SK-N-MC (cell line): ENCODE results near the gene TMEM255B.

Experiments
- DNase-seq: peaks from one replicate; pipeline ENCODE4 v3.0.0-alpha.2; 2011; ENCODE audit warnings: low read depth, low spot score
- H3K27ac ChIP-seq: fragments of 200-600 bp; sonication (generic); 2 replicates; pipeline ENCODE4 v1.5.1; 2016; ENCODE audit warnings: mixed run types
- H3K36me3 ChIP-seq: fragments of 200-600 bp; sonication (generic); 2 replicates; pipeline ENCODE4 v1.6.1; 2017; ENCODE audit warnings: antibody characterized with exemption, low read length, mixed read lengths; ENCODE audit not compliant: insufficient read depth
- H3K4me3 ChIP-seq: fragments of 200-600 bp; sonication (generic); 2 replicates; pipeline ENCODE4 v1.5.1; 2016
- H3K9ac ChIP-seq: fragments of 200-600 bp; sonication (generic); 2 replicates; pipeline ENCODE4 v1.8.0; 2017; ENCODE audit warnings: mixed run types, mixed read lengths; ENCODE audit not compliant: insufficient read length
- H3K9me3 ChIP-seq: fragments of 200-600 bp; sonication (generic); 2 replicates; pipeline ENCODE4 v1.6.1; 2017; ENCODE audit warnings: low read depth, mild to moderate bottlenecking, antibody characterized with exemption, low read length, moderate library complexity, mixed read lengths
- EZH2 ChIP-seq: fragments of 200-600 bp; sonication (generic); IDR thresholded peaks from one replicate; pipeline ENCODE4 v1.6.1; 2017; ENCODE audit warnings: antibody characterized with exemption
- FOXP2 ChIP-seq: optimal IDR thresholded peaks from 2 replicates; pipeline ENCODE3; 2011; ENCODE audit warnings: mild to moderate bottlenecking, moderate library complexity; ENCODE audit not compliant: insufficient read depth; ENCODE audit errors: extremely low read length, control extremely low read depth
- POLR2AphosphoS5 ChIP-seq: IDR thresholded peaks from 2 replicates; pipeline ENCODE4 v1.6.1; 2012; ENCODE audit warnings: mild to moderate bottlenecking, low read depth, low read length, borderline replicate concordance

TMEM255B gene

DNA sequence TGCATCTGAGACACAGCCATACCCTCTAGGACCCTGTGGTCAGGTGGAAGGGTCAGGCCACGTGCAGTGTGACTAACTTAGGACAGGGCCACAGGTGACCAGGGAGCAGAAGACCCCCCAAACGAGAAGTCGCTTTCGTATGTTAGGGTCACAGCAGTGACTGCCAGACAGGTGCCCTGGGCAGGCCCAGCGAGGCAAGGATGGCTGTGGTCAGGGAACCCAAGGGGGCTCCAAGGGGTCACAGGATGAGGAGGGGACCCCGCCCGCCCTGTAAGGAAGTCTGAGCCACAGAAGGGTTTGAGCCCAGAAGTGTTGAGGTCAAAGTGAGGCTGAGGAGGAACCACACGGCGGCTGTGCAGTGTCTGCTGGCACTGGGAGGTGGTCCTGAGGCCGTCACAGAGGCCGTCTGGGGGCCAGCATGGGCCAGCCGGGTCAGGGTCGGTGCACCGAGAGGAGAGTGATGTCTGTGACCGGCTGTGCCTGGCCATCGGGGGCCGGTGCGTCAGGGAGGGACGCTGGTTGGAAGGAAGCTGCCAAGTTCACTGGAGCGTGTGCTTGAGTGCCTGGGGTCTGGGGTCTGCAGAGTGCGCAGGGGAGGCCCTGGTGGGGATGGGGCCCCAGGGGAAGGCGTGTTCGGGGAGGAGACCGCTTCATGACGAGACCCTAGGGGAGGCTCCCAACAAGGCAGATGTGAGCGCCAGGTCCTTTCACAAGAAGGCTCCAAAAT is 24.8 kb upstream of the TMEM255B start:
- H3K9ac ChIP-seq, result no peak overlapping the region
- H3K36me3 ChIP-seq, result no peaks in the 10 kb centered on the region
- DNase-seq, result no peak
- H3K4me3 ChIP-seq, result no peak overlapping the region
- no peak overlapping the region for H3K27ac ChIP-seq
- no peaks in the 10 kb centered on the region for H3K9me3 ChIP-seq
- TF ChIP-seq POLR2AphosphoS5, result no peak
- TF ChIP-seq EZH2, result no peak
- TF ChIP-seq FOXP2, result no peak

DNA sequence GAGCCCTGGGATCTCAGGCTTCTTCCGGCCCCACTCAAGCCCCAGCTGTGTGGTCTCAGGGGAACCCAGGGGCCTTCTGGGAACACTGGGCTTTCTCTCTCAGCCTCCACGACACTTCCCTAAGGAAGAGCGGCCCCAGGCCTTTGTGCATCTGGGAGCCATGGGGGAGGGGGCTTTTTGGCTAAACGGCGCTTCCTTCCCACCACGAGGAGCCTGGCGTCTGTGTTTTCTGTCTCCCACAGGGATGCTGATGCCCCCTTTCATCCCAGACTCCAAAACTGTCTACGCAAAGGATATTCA is 24.2 kb upstream of the TMEM255B start:
- Histone ChIP-seq H3K27ac (no peak overlapping the region), H3K9ac (no peak overlapping the region), H3K9me3 (no peaks in the 10 kb centered on the region), H3K4me3 (no peak overlapping the region), H3K36me3 (no peaks in the 10 kb centered on the region)
- DNase-seq, result no peak
- TF ChIP-seq POLR2AphosphoS5, result no peak
- no peak for TF ChIP-seq EZH2
- TF ChIP-seq FOXP2, result no peak

DNA sequence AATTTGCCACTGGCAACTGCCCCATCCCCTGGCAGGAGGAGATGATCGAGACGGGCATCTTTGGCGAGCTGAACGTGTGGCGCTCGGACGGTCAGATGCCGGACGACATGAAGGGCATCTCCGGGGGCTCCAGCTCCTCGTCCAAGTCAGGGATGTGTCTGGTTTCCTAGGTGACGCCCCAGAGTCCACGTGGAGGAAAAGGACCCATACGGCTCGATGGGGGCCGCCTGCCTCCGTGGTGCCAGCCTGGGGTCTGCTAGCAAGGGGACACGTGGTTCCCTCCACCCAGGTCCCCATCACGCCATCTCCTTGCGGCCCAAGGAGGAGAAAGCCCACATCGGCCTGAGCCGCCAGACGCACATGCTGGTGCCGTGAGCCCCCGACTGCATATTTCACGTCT is 23.8 kb upstream of the TMEM255B start:
- TF ChIP-seq POLR2AphosphoS5 (no peak), EZH2 (no peak), FOXP2 (no peak)
- no peak overlapping the region for H3K4me3 ChIP-seq
- DNase-seq, result no peak
- no peak overlapping the region for H3K27ac ChIP-seq
- no peaks in the 10 kb centered on the region for H3K36me3 ChIP-seq
- H3K9ac ChIP-seq, result no peak overlapping the region
- no peaks in the 10 kb centered on the region for H3K9me3 ChIP-seq

DNA sequence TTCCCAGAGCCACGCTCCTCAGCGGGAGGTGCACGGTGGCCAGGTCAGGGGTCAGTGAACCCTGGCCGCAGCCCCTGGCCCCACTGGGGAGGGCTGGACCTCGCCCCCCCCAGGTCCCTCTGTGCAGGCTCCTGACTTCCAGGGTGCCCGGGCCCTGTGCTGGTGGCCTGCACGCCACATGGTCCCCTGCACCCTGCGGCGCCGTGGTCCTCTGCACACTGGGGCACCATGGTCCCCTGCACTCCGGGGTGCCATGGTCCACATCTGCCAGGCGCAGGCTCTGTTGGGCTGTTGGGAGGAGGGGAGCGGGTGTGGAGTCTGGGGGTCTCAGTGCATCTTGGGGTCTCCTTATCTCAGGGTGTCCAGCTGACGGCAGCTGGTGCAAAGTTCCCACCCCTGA is 23.3 kb upstream of the TMEM255B start:
- no peak overlapping the region for H3K9ac ChIP-seq
- no peak for TF ChIP-seq EZH2
- TF ChIP-seq FOXP2, result no peak
- TF ChIP-seq POLR2AphosphoS5, result no peak
- no peak for DNase-seq
- H3K36me3 ChIP-seq, result no peaks in the 10 kb centered on the region
- no peaks in the 10 kb centered on the region for H3K9me3 ChIP-seq
- no peak overlapping the region for H3K4me3 ChIP-seq
- no peak overlapping the region for H3K27ac ChIP-seq

GRCh38 chr13:113736258-113736731 is 22.7 kb upstream of the TMEM255B start:
- TF ChIP-seq FOXP2, result no peak
- TF ChIP-seq EZH2, result no peak
- no peak for TF ChIP-seq POLR2AphosphoS5

DNA sequence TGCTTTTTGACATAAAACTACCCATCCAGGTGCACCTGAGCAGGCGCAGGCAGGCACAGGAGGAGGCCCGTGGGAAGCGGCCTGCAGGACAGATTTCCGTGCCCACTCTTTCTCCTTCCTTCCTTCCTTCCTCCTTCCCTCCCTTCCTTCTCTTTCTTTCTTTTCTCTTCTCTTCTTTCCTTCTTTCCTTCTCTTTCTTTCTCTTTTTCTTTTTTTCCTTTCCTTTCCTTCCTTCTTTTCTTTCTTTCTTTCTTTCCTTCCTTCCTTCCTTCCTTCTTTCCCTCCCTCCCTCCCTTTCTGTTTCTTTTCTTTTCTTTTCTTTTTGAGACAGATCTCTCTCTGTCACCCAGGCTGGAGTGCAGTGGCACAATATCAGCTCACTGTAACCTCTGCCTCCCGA is 21.2 kb upstream of the TMEM255B start:
- TF ChIP-seq EZH2, result no peak
- no peak for TF ChIP-seq POLR2AphosphoS5
- TF ChIP-seq FOXP2, result no peak
- DNase-seq, result no peak
- H3K27ac ChIP-seq, result no peak overlapping the region

More at GRCh38 chr13:113736258-113736731, 22.7 kb upstream of the TMEM255B start:
- Histone ChIP-seq H3K36me3 (no peaks in the 10 kb centered on the region), H3K4me3 (no peak overlapping the region), H3K9me3 (no peaks in the 10 kb centered on the region), H3K27ac (no peak overlapping the region), H3K9ac (no peak overlapping the region)
- no peak for DNase-seq

DNA sequence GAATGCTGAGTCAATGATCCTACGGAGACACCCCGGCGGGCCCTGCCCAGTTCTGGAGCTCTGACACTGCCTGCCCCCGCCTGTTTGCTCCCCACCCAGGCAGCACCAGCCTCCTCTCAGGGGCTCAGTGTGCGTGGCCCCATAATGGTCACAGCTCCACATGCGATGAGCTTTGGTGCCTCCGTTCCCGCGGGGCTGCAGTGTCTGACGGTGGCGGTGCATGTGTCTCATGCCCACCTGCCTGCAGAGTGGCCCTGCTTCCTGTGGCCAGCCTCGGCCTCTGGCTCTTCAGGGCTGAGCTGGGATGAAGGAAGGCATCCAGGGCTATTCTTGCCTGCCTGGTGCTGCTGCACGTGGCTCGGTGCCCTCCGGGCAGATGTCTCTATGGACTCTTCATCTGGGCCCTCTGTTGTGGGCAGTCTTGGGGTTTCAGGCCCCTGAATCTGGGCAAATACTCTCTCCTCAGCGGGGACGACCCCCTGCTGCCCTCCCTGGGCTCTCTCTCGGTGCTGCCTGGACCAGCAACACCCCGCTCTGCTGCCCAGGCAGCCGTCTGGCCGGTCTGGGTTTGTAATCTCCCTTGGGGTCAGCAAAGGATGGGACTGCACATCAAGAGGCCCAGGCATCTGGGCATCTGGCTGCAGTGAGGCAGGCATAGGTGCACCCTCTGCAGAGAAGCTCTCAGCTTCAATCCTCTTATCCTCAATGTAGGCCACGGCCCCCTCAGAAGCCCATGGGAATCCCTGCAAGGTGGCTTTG is 19.3 kb upstream of the TMEM255B start:
- no peaks in the 10 kb centered on the region for H3K9me3 ChIP-seq
- no peak overlapping the region for H3K9ac ChIP-seq
- no peaks in the 10 kb centered on the region for H3K36me3 ChIP-seq
- H3K4me3 ChIP-seq, result no peak overlapping the region
- no peak overlapping the region for H3K27ac ChIP-seq
- DNase-seq, result no peak
- no peak for TF ChIP-seq FOXP2
- no peak for TF ChIP-seq EZH2

More for the DNA sequence above, 21.2 kb upstream of the TMEM255B start:
- no peak overlapping the region for H3K4me3 ChIP-seq
- no peaks in the 10 kb centered on the region for H3K36me3 ChIP-seq
- H3K9ac ChIP-seq, result no peak overlapping the region
- H3K9me3 ChIP-seq, result no peaks in the 10 kb centered on the region

DNA sequence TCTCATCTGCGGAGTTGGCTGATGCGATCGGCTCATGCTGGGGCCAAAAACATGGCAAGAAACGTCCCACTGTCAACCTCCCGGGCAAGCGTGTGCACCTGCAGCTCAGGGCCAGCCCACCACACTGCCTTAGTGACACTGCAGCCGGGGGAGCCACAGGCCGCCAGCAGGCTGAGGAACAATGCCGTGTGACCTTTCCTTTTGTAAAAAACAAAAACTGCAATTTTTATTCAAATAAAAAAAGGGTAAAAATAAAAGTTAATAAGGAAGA is 18.8 kb upstream of the TMEM255B start:
- no peaks in the 10 kb centered on the region for H3K9me3 ChIP-seq
- TF ChIP-seq FOXP2 (no peak), EZH2 (no peak), POLR2AphosphoS5 (no peak)
- no peak overlapping the region for H3K27ac ChIP-seq
- DNase-seq, result no peak
- no peak overlapping the region for H3K9ac ChIP-seq
- no peaks in the 10 kb centered on the region for H3K36me3 ChIP-seq
- no peak overlapping the region for H3K4me3 ChIP-seq
